Endodermal cell (in vitro differentiated cells): ENCODE data around the gene GRIN2A. TPM values are rescaled to one million over a fixed set of nuclear protein-coding genes. Genes with fewer than 3 reads are reported as not detected.

ENCODE experiments used
- DNase-seq: peaks from one replicate; pipeline ENCODE4 v3.0.0-alpha.2; 2017
- H3K27ac ChIP-seq: 2 replicates; pipeline ENCODE4 v1.5.1; 2013; ENCODE audit warnings: mild to moderate bottlenecking, low read depth, low read length, moderate library complexity
- H3K27me3 ChIP-seq: 2 replicates; pipeline ENCODE4 v1.6.1; 2013; ENCODE audit warnings: mild to moderate bottlenecking, low read length, moderate library complexity; ENCODE audit not compliant: insufficient read depth, control insufficient read depth, poor library complexity, severe bottlenecking
- H3K36me3 ChIP-seq: 2 replicates; pipeline ENCODE4 v1.7.0; 2013; ENCODE audit warnings: mild to moderate bottlenecking, low read length, moderate library complexity; ENCODE audit not compliant: control insufficient read depth, insufficient read depth
- H3K4me1 ChIP-seq: one replicate; pipeline ENCODE4 v1.7.0; 2013; ENCODE audit warnings: low read length; ENCODE audit not compliant: control insufficient read depth, insufficient read depth
- H3K4me3 ChIP-seq: 2 replicates; pipeline ENCODE4 v1.5.1; 2013; ENCODE audit warnings: mild to moderate bottlenecking, low read length, moderate library complexity
- H3K9ac ChIP-seq: 2 replicates; pipeline ENCODE4 v1.6.1; 2013; ENCODE audit warnings: mild to moderate bottlenecking, low read length, moderate library complexity; ENCODE audit not compliant: poor library complexity, severe bottlenecking; ENCODE audit errors: extremely low read depth
- H3K9me3 ChIP-seq: 2 replicates; pipeline ENCODE4 v1.6.1; 2013; ENCODE audit warnings: mild to moderate bottlenecking, low read length, moderate library complexity; ENCODE audit not compliant: control insufficient read depth
- H3K27ac Mint-ChIP-seq: 2 replicates; pipeline ENCODE4 v1.8.0; 2020; ENCODE audit warnings: mixed read lengths
- H3K27me3 Mint-ChIP-seq: 2 replicates; pipeline ENCODE4 v1.8.0; 2021; ENCODE audit warnings: mild to moderate bottlenecking, mixed read lengths; ENCODE audit not compliant: insufficient read depth
- H3K36me3 Mint-ChIP-seq: 2 replicates; pipeline ENCODE4 v1.8.0; 2020; ENCODE audit warnings: low read depth, mixed read lengths
- H3K4me1 Mint-ChIP-seq: 2 replicates; pipeline ENCODE4 v1.8.0; 2020; ENCODE audit warnings: mixed read lengths
- H3K4me3 Mint-ChIP-seq: 2 replicates; pipeline ENCODE4 v1.8.0; 2020; ENCODE audit warnings: mild to moderate bottlenecking, moderate library complexity, mixed read lengths
- H3K9me3 Mint-ChIP-seq: 2 replicates; pipeline ENCODE4 v1.8.0; 2020; ENCODE audit warnings: mild to moderate bottlenecking, mixed read lengths
- WGBS, 2 experiments: methylation state at CpG; one replicate each; pipeline versions ENCODE4 v1.1.5 to v1.1.7; 2013; ENCODE audit warnings: missing lambda C conversion rate in 2 of 2, mixed read lengths in 1 of 2; ENCODE audit not compliant: insufficient coverage in 1 of 2, insufficient read length in 1 of 2; 5-methylcytosine and 5-hydroxymethylcytosine counted together
- total RNA-seq, 2 donors: library from RNA; stranded (reverse); fragmentation: NEBNext Ultra II Directional in 1 of 2; extraction: Animal tissue kit (Norgen Biotek cat#: 25700) in 1 of 2; gene quantifications; 2 replicates in 1 of 2; 3 replicates in 1 of 2; pipeline ENCODE4 v1.2.1, GENCODE V29; 2021
- TF ChIP-seq, protein P1 (sequence below): fragments of 200-600 bp; sonication (generic); conservative IDR thresholded peaks from 2 replicates; pipeline ENCODE4 v1.5.0; 2021; ENCODE audit warnings: antibody characterized with exemption, mild to moderate bottlenecking

The GRIN2A gene
- total RNA-seq, 2 donors from 2014 or later, result 1.2 TPM

DNA sequence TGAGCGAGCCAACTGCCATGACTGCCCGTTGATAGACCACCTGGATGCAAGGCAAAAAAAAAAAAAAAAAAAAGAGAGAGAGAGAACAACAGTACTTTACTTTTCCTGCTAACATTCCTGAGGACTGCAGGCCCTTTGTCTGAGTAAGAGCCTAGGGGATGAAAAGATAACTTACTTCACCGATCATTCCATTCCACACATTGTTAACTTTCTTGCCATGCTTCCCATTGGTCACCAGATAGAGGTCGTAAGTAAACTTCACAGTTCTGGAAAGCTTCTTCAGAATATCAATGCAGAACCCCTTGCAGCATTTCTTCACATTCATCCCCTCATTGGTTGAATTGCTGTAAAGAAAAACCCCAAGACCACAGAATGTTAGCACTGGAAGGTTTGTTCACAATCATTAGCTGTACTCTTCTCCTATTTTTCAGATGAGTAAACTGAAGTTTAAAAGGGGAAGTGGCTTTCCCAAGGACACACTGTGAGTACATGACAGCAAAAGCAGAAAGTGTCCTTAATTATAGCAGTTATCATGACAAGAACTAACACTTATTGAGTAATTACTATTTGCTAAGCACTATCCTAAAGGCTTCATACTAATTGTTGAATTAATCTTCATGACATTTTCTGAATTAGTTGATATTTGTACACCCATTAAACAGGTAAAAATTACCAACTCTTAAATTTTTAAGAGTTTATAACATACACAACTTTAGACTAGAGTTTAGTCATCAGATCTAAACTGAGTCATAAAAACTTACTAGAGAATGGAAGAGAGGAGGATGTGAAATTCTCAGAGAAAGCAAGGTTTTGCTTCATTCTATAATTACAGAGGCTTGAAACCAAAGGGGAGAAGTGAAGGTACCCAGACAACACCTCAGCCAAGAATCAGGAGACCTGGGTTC is 341.2 kb downstream of the GRIN2A start:
- peaks cover 6% of the 10 kb centered on the region for H3K4me1 ChIP-seq
- no peaks in the 10 kb centered on the region for H3K27me3 ChIP-seq
- no peaks in the 10 kb centered on the region for H3K9me3 ChIP-seq
- Mint-ChIP-seq H3K9me3 (no peaks in the 10 kb centered on the region), H3K27ac (no peak overlapping the region), H3K36me3 (no peaks in the 10 kb centered on the region), H3K4me3 (no peak overlapping the region), H3K4me1 (peaks cover 12% of the 10 kb centered on the region), H3K27me3 (no peaks in the 10 kb centered on the region)
- H3K9ac ChIP-seq, result no peak overlapping the region
- 79 to 89% methylated on average over 4 of the region's 4 CpGs for WGBS, 2 experiments
- no peak overlapping the region for H3K4me3 ChIP-seq
- DNase-seq, result no peak
- H3K36me3 ChIP-seq, result no peaks in the 10 kb centered on the region
- TF ChIP-seq, protein P1, sequence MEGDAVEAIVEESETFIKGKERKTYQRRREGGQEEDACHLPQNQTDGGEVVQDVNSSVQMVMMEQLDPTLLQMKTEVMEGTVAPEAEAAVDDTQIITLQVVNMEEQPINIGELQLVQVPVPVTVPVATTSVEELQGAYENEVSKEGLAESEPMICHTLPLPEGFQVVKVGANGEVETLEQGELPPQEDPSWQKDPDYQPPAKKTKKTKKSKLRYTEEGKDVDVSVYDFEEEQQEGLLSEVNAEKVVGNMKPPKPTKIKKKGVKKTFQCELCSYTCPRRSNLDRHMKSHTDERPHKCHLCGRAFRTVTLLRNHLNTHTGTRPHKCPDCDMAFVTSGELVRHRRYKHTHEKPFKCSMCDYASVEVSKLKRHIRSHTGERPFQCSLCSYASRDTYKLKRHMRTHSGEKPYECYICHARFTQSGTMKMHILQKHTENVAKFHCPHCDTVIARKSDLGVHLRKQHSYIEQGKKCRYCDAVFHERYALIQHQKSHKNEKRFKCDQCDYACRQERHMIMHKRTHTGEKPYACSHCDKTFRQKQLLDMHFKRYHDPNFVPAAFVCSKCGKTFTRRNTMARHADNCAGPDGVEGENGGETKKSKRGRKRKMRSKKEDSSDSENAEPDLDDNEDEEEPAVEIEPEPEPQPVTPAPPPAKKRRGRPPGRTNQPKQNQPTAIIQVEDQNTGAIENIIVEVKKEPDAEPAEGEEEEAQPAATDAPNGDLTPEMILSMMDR, result no peak
- no peak overlapping the region for H3K27ac ChIP-seq

DNA sequence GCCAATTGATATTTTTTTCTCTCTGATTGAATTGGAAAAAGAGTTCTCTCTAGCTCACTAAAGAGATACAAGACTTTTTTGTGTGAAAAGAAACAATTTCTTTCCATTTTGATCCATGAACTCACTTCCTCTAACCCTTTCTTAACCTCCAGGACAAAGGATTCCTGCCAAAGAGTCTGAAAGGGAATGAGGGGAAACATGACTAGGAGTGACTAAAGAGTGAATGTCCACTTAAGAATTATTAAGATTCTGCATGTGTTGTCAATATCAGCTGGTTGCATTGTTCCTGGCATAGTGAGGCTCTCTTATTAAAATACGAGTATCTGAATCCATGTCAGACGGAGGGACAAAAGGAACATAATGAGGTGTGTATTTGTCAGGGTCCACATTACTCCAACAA is 344.7 kb downstream of the GRIN2A start:
- Histone ChIP-seq H3K27me3 (no peaks in the 10 kb centered on the region), H3K9ac (no peak overlapping the region), H3K27ac (no peak overlapping the region), H3K4me1 (no peaks in the 10 kb centered on the region), H3K36me3 (no peaks in the 10 kb centered on the region), H3K9me3 (no peaks in the 10 kb centered on the region), H3K4me3 (no peak overlapping the region)
- no peak overlapping the region for H3K4me3 Mint-ChIP-seq
- TF ChIP-seq, protein P1, result no peak
- H3K4me1 Mint-ChIP-seq, result peaks cover 24% of the 10 kb centered on the region
- no peaks in the 10 kb centered on the region for H3K9me3 Mint-ChIP-seq
- no peak overlapping the region for H3K27ac Mint-ChIP-seq
- 90% methylated on average over 2 of the region's 2 CpGs; no CpG with 5 or more reads in 1 of the 2 experiments for WGBS, 2 experiments
- H3K36me3 Mint-ChIP-seq, result no peaks in the 10 kb centered on the region
- H3K27me3 Mint-ChIP-seq, result no peaks in the 10 kb centered on the region
- DNase-seq, result no peak

DNA sequence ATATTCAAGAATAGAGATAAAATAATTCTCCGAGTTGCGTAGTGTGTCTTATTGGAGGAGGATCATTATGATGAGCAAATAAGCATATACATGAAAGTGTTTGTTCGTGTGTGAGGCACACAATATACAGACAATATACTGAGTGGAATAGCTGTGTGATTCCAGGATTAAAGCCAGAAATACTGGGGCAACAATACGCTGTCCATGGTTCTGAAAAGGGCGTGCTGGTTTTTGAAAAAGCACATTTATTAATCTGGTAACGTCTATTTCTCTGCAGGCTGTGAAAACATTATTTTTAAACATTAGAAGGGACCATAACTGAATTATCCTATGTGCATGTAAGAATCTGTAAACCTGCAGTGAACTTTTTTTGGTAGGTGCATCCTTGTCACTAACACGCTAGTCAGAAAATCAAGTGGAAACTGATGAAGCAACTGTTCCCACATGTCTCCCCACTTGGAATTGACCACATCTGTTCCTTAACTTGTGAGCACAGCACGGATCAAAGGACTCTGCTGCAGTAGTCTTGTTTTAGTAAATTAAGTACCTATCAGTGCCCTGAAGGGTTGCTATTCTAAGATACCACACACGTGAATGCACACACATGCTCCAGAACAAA is 346.0 kb downstream of the GRIN2A start:
- Histone ChIP-seq H3K4me1 (no peaks in the 10 kb centered on the region), H3K9ac (no peak overlapping the region), H3K36me3 (no peaks in the 10 kb centered on the region), H3K27me3 (no peaks in the 10 kb centered on the region), H3K9me3 (no peaks in the 10 kb centered on the region), H3K4me3 (no peak overlapping the region), H3K27ac (no peak overlapping the region)
- WGBS, 2 experiments, result 63 to 66% methylated on average over 5 to 9 of the region's 9 CpGs
- Mint-ChIP-seq H3K4me1 (peaks cover 24% of the 10 kb centered on the region), H3K27ac (no peak overlapping the region), H3K4me3 (no peak overlapping the region), H3K9me3 (no peaks in the 10 kb centered on the region), H3K36me3 (no peaks in the 10 kb centered on the region), H3K27me3 (no peaks in the 10 kb centered on the region)
- peak; percentile 66 for DNase-seq
- TF ChIP-seq, protein P1, result no peak
